ENCODE data around the gene KRT83. TPM values are rescaled to one million over a fixed set of nuclear protein-coding genes. Genes with fewer than 3 reads are reported as not detected.

The KRT83 gene
- polyA plus RNA-seq, 1 donor (not counting 4 experiments of a cell fraction or from before 2014, with no cell fraction given) = not detected

GRCh38 chr12:52349196-52349595 lies 28.0 kb upstream of the KRT83 start:
- Histone ChIP-seq H3K4me3 (ENCODE audit: control insufficient read depth in 2 of 3, extremely low read depth in 1 of 3, insufficient read depth in 2 of 3, low read depth in 1 of 3, low read length in 3 of 3) (no peak overlapping the region), H3K36me3 (ENCODE audit: control insufficient read depth in 2 of 2, extremely low read depth in 1 of 2, insufficient read depth in 2 of 2, low read length in 2 of 2) (no peaks in the 10 kb centered on the region), H3K79me2 (ENCODE audit: control insufficient read depth, insufficient read depth, low read length) (no peaks in the 10 kb centered on the region), H3K9ac (ENCODE audit: control insufficient read depth, extremely low read depth, insufficient read depth, low read length) (no peak overlapping the region), H4K20me1 (ENCODE audit: control insufficient read depth, extremely low read depth, insufficient read depth, low read length) (no peaks in the 10 kb centered on the region), H3K4me1 (ENCODE audit: control insufficient read depth, extremely low read depth, insufficient read depth, low read length) (peaks cover 25% of the 10 kb centered on the region), H2AFZ (ENCODE audit: control insufficient read depth, low read length) (no peak overlapping the region), H3K27me3 (ENCODE audit: control insufficient read depth, extremely low read depth, insufficient read depth, low read length) (no peaks in the 10 kb centered on the region), H3K9me3 (ENCODE audit: control insufficient read depth, low read depth, low read length) (no peaks in the 10 kb centered on the region), H3K4me2 (ENCODE audit: control insufficient read depth, extremely low read depth, insufficient read depth, low read depth, low read length) (peak overlapping the region; percentile 25), H3K27ac (ENCODE audit: control insufficient read depth, insufficient read depth, low read length) (no peak overlapping the region), H3K9me1 (ENCODE audit: control insufficient read depth, extremely low read depth, insufficient read depth, low read length) (no peaks in the 10 kb centered on the region)
- FAIRE-seq (peak; percentile 36), DNase-seq (ENCODE audit: low read depth, low spot score) (peak; percentile 13)
- TF ChIP-seq EZH2 (IDR thresholded peaks at IDR 0.05; ENCODE audit: low read length) = no peak
- TF ChIP-seq, protein P1, sequence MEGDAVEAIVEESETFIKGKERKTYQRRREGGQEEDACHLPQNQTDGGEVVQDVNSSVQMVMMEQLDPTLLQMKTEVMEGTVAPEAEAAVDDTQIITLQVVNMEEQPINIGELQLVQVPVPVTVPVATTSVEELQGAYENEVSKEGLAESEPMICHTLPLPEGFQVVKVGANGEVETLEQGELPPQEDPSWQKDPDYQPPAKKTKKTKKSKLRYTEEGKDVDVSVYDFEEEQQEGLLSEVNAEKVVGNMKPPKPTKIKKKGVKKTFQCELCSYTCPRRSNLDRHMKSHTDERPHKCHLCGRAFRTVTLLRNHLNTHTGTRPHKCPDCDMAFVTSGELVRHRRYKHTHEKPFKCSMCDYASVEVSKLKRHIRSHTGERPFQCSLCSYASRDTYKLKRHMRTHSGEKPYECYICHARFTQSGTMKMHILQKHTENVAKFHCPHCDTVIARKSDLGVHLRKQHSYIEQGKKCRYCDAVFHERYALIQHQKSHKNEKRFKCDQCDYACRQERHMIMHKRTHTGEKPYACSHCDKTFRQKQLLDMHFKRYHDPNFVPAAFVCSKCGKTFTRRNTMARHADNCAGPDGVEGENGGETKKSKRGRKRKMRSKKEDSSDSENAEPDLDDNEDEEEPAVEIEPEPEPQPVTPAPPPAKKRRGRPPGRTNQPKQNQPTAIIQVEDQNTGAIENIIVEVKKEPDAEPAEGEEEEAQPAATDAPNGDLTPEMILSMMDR (optimal IDR thresholded peaks at IDR 0.05 in 1 of 3, IDR thresholded peaks at IDR 0.05 in 1 of 3, conservative IDR thresholded peaks at IDR 0.05 in 1 of 3; ENCODE audit: extremely low read depth in 1 of 3, insufficient read depth in 2 of 3, low read length in 3 of 3) = no peak
- dilution Hi-C loops (cut with MboI; ENCODE audit: extremely low pct_ligation_motif_present, low sequenced_read_pairs) = no loop called here

DNA sequence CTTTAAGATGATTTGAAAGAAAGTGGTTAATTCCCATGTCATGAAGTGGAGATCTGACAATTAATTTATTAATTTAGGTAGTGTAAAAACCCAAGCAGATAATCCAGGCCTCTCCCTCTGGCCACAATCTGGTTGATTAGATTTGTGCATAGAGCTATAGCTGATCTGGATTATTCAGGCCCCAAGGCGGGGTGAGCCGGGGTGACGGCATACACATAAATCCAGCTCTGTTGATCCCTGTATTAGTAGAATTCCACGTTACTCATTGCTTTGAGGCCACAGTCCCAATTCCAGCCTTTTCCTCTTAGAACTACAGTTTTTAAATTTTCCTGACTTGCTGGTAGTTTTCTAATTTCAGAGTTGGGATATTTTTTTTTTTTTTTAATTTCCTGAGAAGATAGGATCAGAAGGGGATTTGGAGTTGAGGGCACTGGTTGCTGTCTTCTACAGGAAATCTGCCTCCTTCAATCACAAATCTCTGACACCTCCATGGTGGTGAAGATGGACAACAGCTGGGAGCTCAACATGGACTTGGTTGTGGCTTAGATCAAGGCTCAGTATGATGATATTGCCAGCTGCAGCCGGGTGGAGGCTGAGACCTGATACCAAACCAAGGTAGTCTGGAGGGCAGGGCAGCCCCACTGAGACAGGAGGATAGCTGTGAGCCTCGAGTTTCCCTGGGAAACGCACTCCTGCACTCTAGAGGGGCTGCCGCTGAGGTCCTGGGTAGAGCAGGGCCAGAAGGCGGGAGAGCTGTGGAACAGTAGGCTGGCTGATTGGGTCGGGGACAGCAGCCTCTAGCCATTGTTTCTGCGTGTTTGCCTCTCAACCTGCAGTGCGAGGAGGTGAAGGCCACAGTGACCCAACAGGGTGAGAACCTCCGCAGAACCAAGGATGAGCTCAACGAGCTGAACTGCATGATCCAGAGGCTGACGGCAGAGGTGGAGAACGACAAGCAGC lies 26.6 kb upstream of the KRT83 start:
- H3K27me3 ChIP-seq (ENCODE audit: control insufficient read depth, extremely low read depth, insufficient read depth, low read length) = no peaks in the 10 kb centered on the region
- no peaks in the 10 kb centered on the region for H3K9me3 ChIP-seq (ENCODE audit: control insufficient read depth, low read depth, low read length)
- H3K4me2 ChIP-seq (ENCODE audit: control insufficient read depth, extremely low read depth, insufficient read depth, low read depth, low read length) = no peak overlapping the region
- no peak overlapping the region for H3K27ac ChIP-seq (ENCODE audit: control insufficient read depth, insufficient read depth, low read length)
- no peak for TF ChIP-seq EZH2 (IDR thresholded peaks at IDR 0.05; ENCODE audit: low read length)
- TF ChIP-seq, protein P1 (optimal IDR thresholded peaks at IDR 0.05 in 1 of 3, IDR thresholded peaks at IDR 0.05 in 1 of 3, conservative IDR thresholded peaks at IDR 0.05 in 1 of 3; ENCODE audit: extremely low read depth in 1 of 3, insufficient read depth in 2 of 3, low read length in 3 of 3) = no peak
- peaks cover 25% of the 10 kb centered on the region for H3K4me1 ChIP-seq (ENCODE audit: control insufficient read depth, extremely low read depth, insufficient read depth, low read length)
- no peaks in the 10 kb centered on the region for H3K79me2 ChIP-seq (ENCODE audit: control insufficient read depth, insufficient read depth, low read length)
- H3K4me3 ChIP-seq (ENCODE audit: control insufficient read depth in 2 of 3, extremely low read depth in 1 of 3, insufficient read depth in 2 of 3, low read depth in 1 of 3, low read length in 3 of 3) = no peak overlapping the region
- DNase-seq (ENCODE audit: low read depth, low spot score) (no peak), FAIRE-seq (no peak)
- no peaks in the 10 kb centered on the region for H4K20me1 ChIP-seq (ENCODE audit: control insufficient read depth, extremely low read depth, insufficient read depth, low read length)
- H3K36me3 ChIP-seq (ENCODE audit: control insufficient read depth in 2 of 2, extremely low read depth in 1 of 2, insufficient read depth in 2 of 2, low read length in 2 of 2) = no peaks in the 10 kb centered on the region
- H2AFZ ChIP-seq (ENCODE audit: control insufficient read depth, low read length) = no peak overlapping the region
- H3K9me1 ChIP-seq (ENCODE audit: control insufficient read depth, extremely low read depth, insufficient read depth, low read length) = no peaks in the 10 kb centered on the region
- H3K9ac ChIP-seq (ENCODE audit: control insufficient read depth, extremely low read depth, insufficient read depth, low read length) = no peak overlapping the region
- dilution Hi-C loops (cut with MboI; ENCODE audit: extremely low pct_ligation_motif_present, low sequenced_read_pairs) = no loop called here
